ENCODE results near the gene ASB1.

Gene ASB1

DNA sequence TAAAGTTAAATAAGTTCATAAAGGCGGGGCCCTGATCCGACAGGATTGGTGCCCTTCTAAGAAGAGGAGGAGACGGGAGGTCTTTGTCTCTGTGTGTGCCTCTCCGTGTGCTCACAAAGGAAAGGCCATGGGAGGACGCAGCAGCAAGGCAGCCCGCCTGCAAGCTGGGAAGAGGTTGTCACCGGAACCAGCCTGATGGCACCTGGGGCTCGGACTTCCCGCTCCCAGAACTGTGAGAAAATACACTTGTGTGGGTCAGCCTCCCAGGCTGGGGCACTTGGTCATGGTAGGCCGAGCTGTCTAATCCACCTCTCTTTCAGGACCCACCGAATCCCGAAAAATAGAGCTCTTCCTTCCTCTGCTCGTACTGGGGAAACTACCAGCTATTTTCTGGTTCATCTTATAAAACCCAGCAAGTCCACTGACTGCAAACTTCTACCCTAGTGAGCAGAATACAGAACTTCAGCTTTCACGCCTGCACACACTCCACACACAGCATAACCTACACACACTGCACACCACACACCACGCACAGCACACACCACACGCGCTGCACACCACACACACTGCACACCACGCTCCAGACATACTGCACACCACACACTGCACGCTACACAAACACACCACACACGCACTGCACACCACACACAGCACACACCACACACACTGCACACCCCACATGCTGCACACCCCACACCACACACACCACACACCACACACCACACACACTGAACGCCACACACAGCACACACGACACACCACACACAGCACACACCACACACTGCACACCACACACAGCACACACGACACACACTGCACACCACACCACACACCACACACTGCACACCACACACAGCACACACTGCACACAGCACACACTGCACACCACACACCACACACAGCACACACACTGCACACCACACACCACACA is 58.1 kb downstream of the ASB1 start:
- TF ChIP-seq, protein P1, sequence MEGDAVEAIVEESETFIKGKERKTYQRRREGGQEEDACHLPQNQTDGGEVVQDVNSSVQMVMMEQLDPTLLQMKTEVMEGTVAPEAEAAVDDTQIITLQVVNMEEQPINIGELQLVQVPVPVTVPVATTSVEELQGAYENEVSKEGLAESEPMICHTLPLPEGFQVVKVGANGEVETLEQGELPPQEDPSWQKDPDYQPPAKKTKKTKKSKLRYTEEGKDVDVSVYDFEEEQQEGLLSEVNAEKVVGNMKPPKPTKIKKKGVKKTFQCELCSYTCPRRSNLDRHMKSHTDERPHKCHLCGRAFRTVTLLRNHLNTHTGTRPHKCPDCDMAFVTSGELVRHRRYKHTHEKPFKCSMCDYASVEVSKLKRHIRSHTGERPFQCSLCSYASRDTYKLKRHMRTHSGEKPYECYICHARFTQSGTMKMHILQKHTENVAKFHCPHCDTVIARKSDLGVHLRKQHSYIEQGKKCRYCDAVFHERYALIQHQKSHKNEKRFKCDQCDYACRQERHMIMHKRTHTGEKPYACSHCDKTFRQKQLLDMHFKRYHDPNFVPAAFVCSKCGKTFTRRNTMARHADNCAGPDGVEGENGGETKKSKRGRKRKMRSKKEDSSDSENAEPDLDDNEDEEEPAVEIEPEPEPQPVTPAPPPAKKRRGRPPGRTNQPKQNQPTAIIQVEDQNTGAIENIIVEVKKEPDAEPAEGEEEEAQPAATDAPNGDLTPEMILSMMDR (IDR thresholded peaks at IDR 0.05; ENCODE audit: low read depth, low read length): no peak
- H3K4me3 ChIP-seq (ENCODE audit: low read depth, low read length): no peak overlapping the region

DNA sequence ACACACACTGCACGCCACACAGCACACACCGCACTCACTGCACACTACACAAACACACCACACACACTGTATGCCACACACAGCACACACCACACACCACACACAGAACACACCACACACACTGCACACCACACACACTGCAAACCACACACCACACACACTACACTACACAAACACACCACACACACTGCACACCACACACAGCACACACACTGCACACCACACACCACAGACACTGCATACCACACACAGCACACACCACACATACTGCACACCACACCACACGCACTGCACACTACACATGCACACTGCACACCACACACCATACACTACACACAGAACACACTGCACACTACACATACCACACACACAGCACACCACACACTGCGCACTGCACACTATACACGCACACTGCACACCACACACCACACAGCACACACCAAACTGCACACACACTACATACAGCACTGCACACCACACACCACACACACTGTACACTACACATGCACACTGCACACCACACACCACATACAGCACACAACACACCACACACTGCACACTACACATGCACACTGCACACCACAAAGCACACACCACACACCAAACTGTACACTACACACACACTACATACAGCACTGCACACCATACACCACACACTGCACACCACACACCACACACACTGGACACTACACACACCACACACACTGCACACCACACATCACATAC is 59.6 kb downstream of the ASB1 start:
- H3K4me3 ChIP-seq (ENCODE audit: low read depth, low read length): no peak overlapping the region
- TF ChIP-seq, protein P1 (IDR thresholded peaks at IDR 0.05; ENCODE audit: low read depth, low read length): no peak

DNA sequence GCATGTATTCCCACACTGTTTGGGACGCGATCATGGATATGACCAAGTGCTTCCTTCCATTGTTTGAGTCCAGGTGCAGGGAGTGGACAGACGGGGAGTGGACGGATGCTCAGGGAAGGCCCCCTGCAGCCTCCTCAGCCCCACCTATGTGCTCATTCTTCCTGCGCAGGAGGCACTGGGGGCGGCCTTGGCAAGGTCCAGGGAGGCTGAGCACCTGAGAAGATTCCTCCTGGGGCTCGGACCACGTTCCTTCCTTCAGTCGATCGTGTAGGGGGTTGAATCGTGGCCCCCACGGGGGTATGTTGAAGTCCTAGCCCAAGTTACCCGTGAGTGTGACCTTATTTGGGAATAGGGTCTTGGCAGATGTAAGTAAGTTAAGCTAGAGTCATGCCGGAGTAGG is 60.4 kb downstream of the ASB1 start:
- H3K4me3 ChIP-seq (ENCODE audit: low read depth, low read length): no peak overlapping the region
- TF ChIP-seq, protein P1 (IDR thresholded peaks at IDR 0.05; ENCODE audit: low read depth, low read length): no peak

DNA sequence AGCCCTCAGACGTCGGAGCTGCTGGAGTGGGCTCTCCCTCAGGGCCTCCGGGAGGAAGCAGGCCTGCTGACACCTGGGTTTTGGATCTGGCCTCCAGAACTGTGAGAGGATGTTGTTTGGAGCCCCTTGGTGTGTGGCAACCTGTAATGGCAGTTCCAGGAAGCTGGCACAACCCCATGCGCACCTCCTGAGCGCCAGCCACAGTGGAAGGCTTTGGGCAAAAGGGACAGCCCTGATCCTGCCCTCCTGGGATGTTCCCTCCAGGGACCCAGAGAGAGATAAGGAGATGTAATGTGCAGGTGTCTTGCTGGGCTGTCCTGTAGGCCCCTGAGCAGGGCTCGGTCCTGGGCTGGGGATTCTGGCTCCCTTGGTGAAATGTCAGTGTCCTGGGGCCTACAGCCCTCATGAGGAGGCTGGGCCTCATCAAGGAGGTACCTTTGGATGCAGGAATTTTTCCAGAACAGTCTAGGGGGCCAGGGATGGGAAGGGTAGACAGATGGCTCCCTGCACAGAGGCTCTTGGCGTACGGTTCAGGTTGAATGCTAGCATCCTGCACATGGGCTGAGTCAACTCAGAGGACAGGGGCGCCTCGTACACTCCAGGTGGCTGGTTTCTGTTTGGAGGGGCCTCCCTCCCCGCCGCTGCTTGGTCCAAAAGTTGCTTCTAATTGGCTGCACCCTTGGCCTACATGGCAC is 61.1 kb downstream of the ASB1 start:
- no peak overlapping the region for H3K4me3 ChIP-seq (ENCODE audit: low read depth, low read length)
- TF ChIP-seq, protein P1 (IDR thresholded peaks at IDR 0.05; ENCODE audit: low read depth, low read length): no peak

DNA sequence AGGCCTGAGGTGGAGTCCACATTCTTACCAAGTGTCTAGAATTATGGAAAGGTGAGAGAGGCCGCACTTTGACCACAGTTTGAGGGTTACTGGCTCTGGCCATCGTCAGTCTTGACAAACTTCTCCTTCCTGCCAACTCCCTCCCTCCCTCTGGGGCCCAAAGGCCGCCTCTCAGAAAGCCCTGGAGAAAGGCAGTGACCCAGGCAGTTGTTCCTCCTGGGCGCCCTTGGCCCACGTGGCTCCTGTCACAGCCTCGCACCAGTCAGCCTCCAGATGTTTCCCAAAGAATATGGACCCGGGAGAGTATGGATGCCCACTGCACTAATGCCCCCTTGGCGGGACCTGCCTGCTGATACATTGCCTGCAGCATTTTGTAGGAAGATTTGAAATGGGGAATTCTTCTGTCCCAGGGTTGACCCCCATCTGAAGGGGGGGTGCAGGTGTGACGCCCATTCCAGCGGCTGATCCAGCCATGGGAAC is 61.7 kb downstream of the ASB1 start:
- TF ChIP-seq, protein P1 (IDR thresholded peaks at IDR 0.05; ENCODE audit: low read depth, low read length): no peak
- H3K4me3 ChIP-seq (ENCODE audit: low read depth, low read length): no peak overlapping the region

DNA sequence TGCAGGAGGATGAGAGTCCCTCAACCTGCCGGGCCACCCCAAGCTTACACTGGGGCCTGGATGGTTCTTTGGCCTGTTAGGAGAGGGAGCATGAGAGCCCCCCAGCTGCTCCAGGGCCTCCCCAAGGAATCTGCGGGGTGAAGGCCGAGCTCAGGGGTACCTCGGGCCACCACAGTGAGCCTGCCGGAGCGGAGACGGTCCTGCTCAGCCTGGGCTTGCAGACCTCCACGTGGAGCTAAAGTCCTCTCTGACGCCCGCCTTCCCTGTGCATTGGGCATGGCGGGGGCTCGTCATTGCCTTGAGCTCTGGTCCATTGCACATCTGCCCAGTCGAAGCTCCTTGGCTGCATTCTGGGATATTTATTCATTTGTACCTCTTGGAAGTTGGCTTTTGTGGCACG is 62.7 kb downstream of the ASB1 start:
- H3K4me3 ChIP-seq (ENCODE audit: low read depth, low read length): no peak overlapping the region
- TF ChIP-seq, protein P1 (IDR thresholded peaks at IDR 0.05; ENCODE audit: low read depth, low read length): no peak

Data from WI38 (cell line).